CD14-positive monocyte (primary cell): Measurements from ENCODE around the gene MACC1. TPM values are rescaled to one million over a fixed set of nuclear protein-coding genes. Genes with fewer than 3 reads are reported as not detected.

Experiments used
- DNase-seq, 3 donors: peaks; one replicate each; pipeline ENCODE4 v3.0.0-alpha.2; 2011 to 2022
- H2AFZ ChIP-seq: 2 replicates; pipeline ENCODE4 v1.6.0; 2012; ENCODE audit warnings: mild to moderate bottlenecking, low read depth, low read length, inconsistent platforms; ENCODE audit not compliant: insufficient read depth, poor library complexity, severe bottlenecking
- H3K27ac ChIP-seq, 2 donors: 1 replicate in 1 of 2; 2 replicates in 1 of 2; pipeline ENCODE4 v1.5.1; 2012 to 2013; ENCODE audit warnings: low read length in 2 of 2, control low read depth in 1 of 2, inconsistent platforms in 1 of 2, low read depth in 1 of 2, mild to moderate bottlenecking in 1 of 2
- H3K27me3 ChIP-seq, 2 donors: one replicate each; pipeline versions ENCODE4 v1.6.0 to v1.6.1; 2011 to 2013; ENCODE audit warnings: low read length in 2 of 2; ENCODE audit not compliant: control insufficient read depth in 2 of 2, insufficient read depth in 2 of 2
- H3K36me3 ChIP-seq, 2 donors: replicated peaks in 1 of 2; 1 replicate in 1 of 2; 2 replicates in 1 of 2; pipeline versions ENCODE4 v1.5.1 to v1.6.1; 2012 to 2013; ENCODE audit warnings: low read length in 2 of 2, control low read depth in 1 of 2, inconsistent platforms in 1 of 2, mild to moderate bottlenecking in 1 of 2; ENCODE audit not compliant: insufficient read depth in 2 of 2, control insufficient read depth in 1 of 2
- H3K4me1 ChIP-seq, 2 donors: 1 replicate in 1 of 2; 2 replicates in 1 of 2; pipeline versions ENCODE4 v1.5.1 to v1.6.1; 2012 to 2013; ENCODE audit warnings: low read length in 2 of 2, control low read depth in 1 of 2, inconsistent platforms in 1 of 2, mild to moderate bottlenecking in 1 of 2, moderate library complexity in 1 of 2; ENCODE audit not compliant: insufficient read depth in 2 of 2, control insufficient read depth in 1 of 2
- H3K4me2 ChIP-seq: replicated peaks from 2 replicates; pipeline ENCODE3; 2012; ENCODE audit warnings: low read length, moderate library complexity, mild to moderate bottlenecking; ENCODE audit not compliant: poor library complexity, severe bottlenecking; ENCODE audit errors: extremely low read depth
- H3K4me3 ChIP-seq, 3 experiments: fragments of 200-600 bp in 1 of 3; sonication (generic) in 1 of 3; replicated peaks in 1 of 3; 1 replicate in 2 of 3; 2 replicates in 1 of 3; pipeline ENCODE4 v1.5.1; 2011 to 2013; ENCODE audit warnings: low read length in 3 of 3, mild to moderate bottlenecking in 3 of 3, control low read depth in 2 of 3, low read depth in 2 of 3, inconsistent platforms in 1 of 3, moderate library complexity in 1 of 3
- H3K79me2 ChIP-seq: 2 replicates; pipeline ENCODE4 v1.6.0; 2012; ENCODE audit warnings: mild to moderate bottlenecking, control low read depth, inconsistent platforms, low read length, moderate library complexity; ENCODE audit not compliant: insufficient read depth
- H3K9ac ChIP-seq: 2 replicates; pipeline ENCODE4 v1.6.0; 2017; ENCODE audit warnings: low read length, mild to moderate bottlenecking; ENCODE audit not compliant: insufficient read depth, poor library complexity, severe bottlenecking
- H3K9me3 ChIP-seq, 2 donors: replicated peaks in 1 of 2; 1 replicate in 1 of 2; 2 replicates in 1 of 2; pipeline versions ENCODE4 v1.5.1 to v1.6.1; 2012 to 2013; ENCODE audit warnings: low read length in 2 of 2, control low read depth in 1 of 2; ENCODE audit not compliant: control insufficient read depth in 1 of 2, insufficient read depth in 1 of 2
- H4K20me1 ChIP-seq: 2 replicates; pipeline ENCODE4 v1.6.0; 2012; ENCODE audit warnings: mild to moderate bottlenecking, low read length, control low read depth, moderate library complexity; ENCODE audit not compliant: insufficient read depth
- H3K27ac Mint-ChIP-seq, 7 donors: one replicate each; pipeline ENCODE4 v1.8.0; 2020; ENCODE audit warnings: mild to moderate bottlenecking in 7 of 7, mixed read lengths in 7 of 7, moderate library complexity in 6 of 7, inconsistent platforms in 2 of 7
- H3K27me3 Mint-ChIP-seq, 3 donors: one replicate each; pipeline ENCODE4 v1.8.0; 2021 to 2022; ENCODE audit warnings: low read depth in 3 of 3, mild to moderate bottlenecking in 3 of 3, mixed read lengths in 3 of 3, moderate library complexity in 3 of 3, inconsistent platforms in 1 of 3
- H3K36me3 Mint-ChIP-seq, 2 donors: one replicate each; pipeline ENCODE4 v1.8.0; 2020; ENCODE audit warnings: mixed read lengths in 2 of 2, inconsistent platforms in 1 of 2, mild to moderate bottlenecking in 1 of 2
- H3K4me1 Mint-ChIP-seq: one replicate; pipeline ENCODE4 v1.8.0; 2020; ENCODE audit warnings: mild to moderate bottlenecking, mixed read lengths
- H3K4me3 Mint-ChIP-seq, 2 donors: one replicate each; pipeline ENCODE4 v1.8.0; 2020; ENCODE audit warnings: mild to moderate bottlenecking in 2 of 2, mixed read lengths in 2 of 2, moderate library complexity in 1 of 2
- H3K9me3 Mint-ChIP-seq, 7 donors: one replicate each; pipeline ENCODE4 v1.8.0; 2020 to 2022; ENCODE audit warnings: mixed read lengths in 7 of 7, mild to moderate bottlenecking in 6 of 7, moderate library complexity in 6 of 7, inconsistent platforms in 2 of 7
- CTCF ChIP-seq: fragments of 200-600 bp; IDR thresholded peaks from one replicate; pipeline ENCODE4 v1.8.0; 2022; ENCODE audit warnings: antibody characterized with exemption, mild to moderate bottlenecking
- WGBS: methylation state at CpG from one replicate; pipeline ENCODE4 v1.1.5; 2013; ENCODE audit warnings: missing lambda C conversion rate; ENCODE audit not compliant: insufficient coverage; 5-methylcytosine and 5-hydroxymethylcytosine counted together
- intact Hi-C, 2 donors: fragments of 100-400 bp; cut with micrococcal nuclease; formaldehyde crosslinking; loops; one replicate each; pipeline versions ENCODE4 v1.15.0 to v1.15.1; 2023
- polyA plus RNA-seq, 3 donors: library from polyadenylated mRNA; depleted of rRNA in 1 of 3; unstranded in 2 of 3; stranded (reverse) in 1 of 3; fragments of 300-500 nt in 2 of 3; fragments of >200 nt in 1 of 3; fragmentation: Illumina TruSeq in 2 of 3; gene quantifications; 1 replicate in 2 of 3; 2 replicates in 1 of 3; pipeline ENCODE4 v1.2.3, GENCODE V29; 2012 to 2021

Gene MACC1
- polyA plus RNA-seq, 3 donors = not detected

GRCh38 chr7:20176578-20177242, 40.5 kb downstream of the MACC1 start:
- H3K36me3 ChIP-seq = no peaks in the 10 kb centered on the region
- no peak overlapping the region for H3K4me2 ChIP-seq
- H3K4me3 ChIP-seq = no peak overlapping the region
- H3K9me3 ChIP-seq = no peaks in the 10 kb centered on the region
- Mint-ChIP-seq H3K9me3 (no peaks in the 10 kb centered on the region), H3K36me3 (no peaks in the 10 kb centered on the region), H3K27me3 (no peaks in the 10 kb centered on the region), H3K27ac (peak overlapping the region in 2 of 7 donors; percentile 3 to 42), H3K4me3 (no peak overlapping the region), H3K4me1 (peaks cover 4% of the 10 kb centered on the region)
- H3K9ac ChIP-seq = no peak overlapping the region
- no peak overlapping the region for H3K27ac ChIP-seq
- TF ChIP-seq CTCF = no peak
- no peaks in the 10 kb centered on the region for H3K79me2 ChIP-seq
- WGBS = no CpG with 5 or more reads among the region's 6 CpGs
- no peak overlapping the region for H2AFZ ChIP-seq
- DNase-seq = no peak
- H4K20me1 ChIP-seq = no peaks in the 10 kb centered on the region
- H3K27me3 ChIP-seq = no peaks in the 10 kb centered on the region
- intact Hi-C loops = no loop called here
- H3K4me1 ChIP-seq = no peaks in the 10 kb centered on the region

GRCh38 chr7:20173828-20174227, 43.4 kb downstream of the MACC1 start:
- Histone ChIP-seq H2AFZ (no peak overlapping the region), H3K4me3 (no peak overlapping the region), H3K4me2 (no peak overlapping the region), H3K27me3 (no peaks in the 10 kb centered on the region), H3K27ac (no peak overlapping the region), H3K4me1 (no peaks in the 10 kb centered on the region), H4K20me1 (no peaks in the 10 kb centered on the region), H3K9me3 (no peaks in the 10 kb centered on the region), H3K79me2 (no peaks in the 10 kb centered on the region), H3K36me3 (no peaks in the 10 kb centered on the region), H3K9ac (no peak overlapping the region)
- DNase-seq = no peak
- intact Hi-C loops = no loop called here
- no peak overlapping the region for H3K4me3 Mint-ChIP-seq
- no peak for TF ChIP-seq CTCF
- H3K27ac Mint-ChIP-seq = no peak overlapping the region
- no peaks in the 10 kb centered on the region for H3K27me3 Mint-ChIP-seq
- H3K36me3 Mint-ChIP-seq = no peaks in the 10 kb centered on the region
- peaks cover 4% of the 10 kb centered on the region for H3K4me1 Mint-ChIP-seq
- no peaks in the 10 kb centered on the region for H3K9me3 Mint-ChIP-seq
- WGBS = 33% methylated on average over 2 of the region's 2 CpGs
